ENCODE results near the gene KCNQ5.

KCNQ5 gene

GRCh38 chr6:73078333-73078862 lies 456.5 kb downstream of the KCNQ5 start:
- no peak for DNase-seq (ENCODE audit: low read depth in 1 of 2, low spot score in 1 of 2)
- in situ Hi-C loops (cut with HindIII; ENCODE audit: low pct_unique_long_range_greater_than_20kb, low sequenced_read_pairs) = no loop called here
- no peak for TF ChIP-seq JUND (IDR thresholded peaks at IDR 0.05; ENCODE audit: low read depth)

DNA sequence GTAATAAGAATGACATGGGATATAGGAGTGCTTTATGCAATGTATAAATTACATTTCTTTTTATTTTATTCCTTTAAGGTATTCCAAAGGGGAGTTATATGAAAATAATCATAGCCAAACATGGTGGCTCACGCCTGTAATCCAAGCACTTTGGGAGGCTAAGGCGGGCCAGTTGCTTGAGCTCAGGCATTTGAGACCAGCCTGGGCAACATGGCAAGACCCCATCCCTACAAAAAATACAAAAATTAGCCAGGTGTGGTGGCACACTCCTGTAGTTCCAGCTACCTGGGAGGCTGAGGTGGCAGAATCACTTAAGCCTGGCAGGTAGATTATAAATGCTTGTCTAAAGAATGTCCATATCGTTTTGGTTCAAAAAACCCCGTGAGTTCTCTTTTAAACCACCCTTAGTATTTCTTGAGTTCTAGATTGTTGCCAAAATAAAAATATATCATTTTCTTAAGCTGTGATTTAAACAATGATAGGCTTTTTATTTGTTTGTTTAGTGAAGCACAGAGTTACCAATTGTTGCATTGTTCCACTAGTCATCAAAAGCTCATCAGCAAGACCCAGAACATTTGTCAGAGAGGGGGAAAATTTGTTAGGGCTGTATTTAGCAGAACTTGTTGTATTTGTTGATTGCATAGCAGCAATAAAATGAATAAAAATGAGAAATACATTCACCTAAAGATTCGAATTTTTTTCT lies 457.2 kb downstream of the KCNQ5 start:
- DNase-seq (ENCODE audit: low read depth in 1 of 2, low spot score in 1 of 2) = no peak
- in situ Hi-C loops (cut with HindIII; ENCODE audit: low pct_unique_long_range_greater_than_20kb, low sequenced_read_pairs) = no loop called here

GRCh38 chr6:73079611-73079955 lies 457.7 kb downstream of the KCNQ5 start:
- in situ Hi-C loops (cut with HindIII; ENCODE audit: low pct_unique_long_range_greater_than_20kb, low sequenced_read_pairs) = no loop called here
- DNase-seq (ENCODE audit: low read depth in 1 of 2, low spot score in 1 of 2) = no peak
- no peak for TF ChIP-seq JUND (IDR thresholded peaks at IDR 0.05; ENCODE audit: low read depth)

More for the DNA sequence above, 457.2 kb downstream of the KCNQ5 start:
- TF ChIP-seq JUND (IDR thresholded peaks at IDR 0.05; ENCODE audit: low read depth) = no peak

DNA sequence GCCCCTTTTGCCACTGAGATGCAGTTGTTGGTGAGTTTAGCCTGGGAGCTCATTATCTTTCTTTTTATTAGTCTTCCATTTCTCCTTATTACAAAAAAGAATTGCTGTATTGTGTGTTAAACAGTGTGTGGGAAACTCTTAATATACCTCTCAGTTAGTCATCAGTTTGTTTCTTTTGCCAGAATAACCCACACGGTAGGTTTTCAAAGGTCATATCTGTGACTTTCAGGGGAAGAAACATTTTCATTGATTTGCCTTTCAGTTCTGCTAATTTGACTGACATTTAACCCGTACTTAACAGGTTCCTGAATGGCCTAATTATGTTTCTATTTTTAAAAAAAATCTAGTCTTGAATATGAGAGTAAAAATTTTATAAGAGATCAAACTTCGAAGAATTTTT lies 458.1 kb downstream of the KCNQ5 start:
- in situ Hi-C loops (cut with HindIII; ENCODE audit: low pct_unique_long_range_greater_than_20kb, low sequenced_read_pairs) = no loop called here
- TF ChIP-seq JUND (IDR thresholded peaks at IDR 0.05; ENCODE audit: low read depth) = no peak
- DNase-seq (ENCODE audit: low read depth in 1 of 2, low spot score in 1 of 2) = no peak

GRCh38 chr6:73081955-73082354 lies 460.1 kb downstream of the KCNQ5 start:
- in situ Hi-C loops (cut with HindIII; ENCODE audit: low pct_unique_long_range_greater_than_20kb, low sequenced_read_pairs) = no loop called here
- DNase-seq (ENCODE audit: low read depth in 1 of 2, low spot score in 1 of 2) = no peak
- TF ChIP-seq JUND (IDR thresholded peaks at IDR 0.05; ENCODE audit: low read depth) = no peak

DNA sequence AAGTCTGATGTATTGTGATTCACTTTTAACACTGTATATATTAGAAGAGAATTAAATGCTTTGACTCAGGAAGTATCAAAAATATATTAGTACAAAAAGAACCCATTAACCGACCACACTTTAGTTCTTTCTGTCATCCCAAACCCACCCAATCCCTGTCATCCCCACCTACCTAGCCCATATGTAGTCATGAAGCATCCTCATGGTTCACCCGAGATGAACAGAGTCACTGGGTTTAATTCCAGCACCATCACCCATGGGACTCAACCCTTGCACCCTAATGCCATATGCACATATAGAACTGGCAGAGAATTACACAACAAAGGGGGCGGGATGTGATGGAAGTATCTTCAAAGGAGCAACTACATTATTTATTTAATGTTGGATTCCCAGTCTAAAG lies 462.0 kb downstream of the KCNQ5 start:
- TF ChIP-seq JUND (IDR thresholded peaks at IDR 0.05; ENCODE audit: low read depth) = no peak
- in situ Hi-C loops (cut with HindIII; ENCODE audit: low pct_unique_long_range_greater_than_20kb, low sequenced_read_pairs) = no loop called here
- DNase-seq (ENCODE audit: low read depth in 1 of 2, low spot score in 1 of 2) = no peak

- DNase-seq (ENCODE audit: low read depth in 1 of 2, low spot score in 1 of 2) = no peak
- in situ Hi-C loops (cut with HindIII; ENCODE audit: low pct_unique_long_range_greater_than_20kb, low sequenced_read_pairs) = no loop called here
- no peak for TF ChIP-seq JUND (IDR thresholded peaks at IDR 0.05; ENCODE audit: low read depth)
Measured at GRCh38 chr6:73085443-73085871, 463.6 kb downstream of the KCNQ5 start.

DNA sequence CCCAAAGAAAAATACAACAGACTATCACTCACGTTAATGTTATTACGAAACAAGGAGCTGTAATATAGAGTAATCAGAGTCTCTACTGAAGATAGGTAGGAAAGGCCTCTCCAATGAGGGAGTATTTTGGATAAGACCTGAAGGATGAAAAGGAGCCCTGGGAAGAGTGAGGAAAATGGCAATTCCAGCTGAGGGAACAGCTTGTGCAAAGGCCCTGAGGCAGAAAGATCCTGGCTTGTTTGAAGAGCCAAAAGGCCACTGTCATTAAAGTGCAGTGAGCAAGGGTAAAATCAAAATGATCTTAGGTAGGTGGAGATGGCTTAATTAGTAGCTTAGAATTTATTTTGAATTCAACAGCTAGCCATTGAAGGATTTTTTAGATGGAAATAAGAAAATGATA lies 464.9 kb downstream of the KCNQ5 start:
- TF ChIP-seq JUND (IDR thresholded peaks at IDR 0.05; ENCODE audit: low read depth) = no peak
- in situ Hi-C loops (cut with HindIII; ENCODE audit: low pct_unique_long_range_greater_than_20kb, low sequenced_read_pairs) = no loop called here

GRCh38 chr6:73088138-73088813 lies 466.4 kb downstream of the KCNQ5 start:
- TF ChIP-seq JUND (IDR thresholded peaks at IDR 0.05; ENCODE audit: low read depth) = no peak
- in situ Hi-C loops (cut with HindIII; ENCODE audit: low pct_unique_long_range_greater_than_20kb, low sequenced_read_pairs) = no loop called here
- DNase-seq (ENCODE audit: low read depth in 1 of 2, low spot score in 1 of 2) = no peak

More for the DNA sequence above, 464.9 kb downstream of the KCNQ5 start:
- DNase-seq (ENCODE audit: low read depth in 1 of 2, low spot score in 1 of 2) = no peak

DNA sequence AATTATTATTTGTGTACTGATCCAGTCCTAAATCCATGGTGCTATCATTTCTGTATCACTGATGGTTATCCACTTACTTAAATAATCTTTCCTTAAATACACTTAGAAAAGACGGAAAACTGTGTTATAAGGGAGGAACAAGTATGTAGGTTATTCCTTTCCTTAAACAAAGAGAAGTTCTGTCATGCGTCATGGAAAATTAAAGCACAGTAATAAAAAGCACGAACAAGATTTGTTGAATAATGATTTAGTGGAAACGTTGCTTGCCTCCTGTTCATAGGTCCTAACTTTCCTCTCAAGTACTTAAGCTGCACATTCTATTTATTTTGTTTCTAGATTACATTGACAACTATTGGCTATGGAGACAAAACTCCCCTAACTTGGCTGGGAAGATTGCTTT lies 483.1 kb downstream of the KCNQ5 start:
- no peak for DNase-seq (ENCODE audit: low read depth in 1 of 2, low spot score in 1 of 2)
- in situ Hi-C loops (cut with HindIII; ENCODE audit: low pct_unique_long_range_greater_than_20kb, low sequenced_read_pairs) = no loop called here
- no peak for TF ChIP-seq JUND (IDR thresholded peaks at IDR 0.05; ENCODE audit: low read depth)

GRCh38 chr6:73107016-73107415 lies 485.2 kb downstream of the KCNQ5 start:
- DNase-seq (ENCODE audit: low read depth in 1 of 2, low spot score in 1 of 2) = no peak
- in situ Hi-C loops (cut with HindIII; ENCODE audit: low pct_unique_long_range_greater_than_20kb, low sequenced_read_pairs) = no loop called here
- no peak for TF ChIP-seq JUND (IDR thresholded peaks at IDR 0.05; ENCODE audit: low read depth)

- no peak for DNase-seq (ENCODE audit: low read depth in 1 of 2, low spot score in 1 of 2)
- no peak for TF ChIP-seq JUND (IDR thresholded peaks at IDR 0.05; ENCODE audit: low read depth)
- in situ Hi-C loops (cut with HindIII; ENCODE audit: low pct_unique_long_range_greater_than_20kb, low sequenced_read_pairs) = no loop called here
Measured at GRCh38 chr6:73108949-73109348, 487.1 kb downstream of the KCNQ5 start.

DNA sequence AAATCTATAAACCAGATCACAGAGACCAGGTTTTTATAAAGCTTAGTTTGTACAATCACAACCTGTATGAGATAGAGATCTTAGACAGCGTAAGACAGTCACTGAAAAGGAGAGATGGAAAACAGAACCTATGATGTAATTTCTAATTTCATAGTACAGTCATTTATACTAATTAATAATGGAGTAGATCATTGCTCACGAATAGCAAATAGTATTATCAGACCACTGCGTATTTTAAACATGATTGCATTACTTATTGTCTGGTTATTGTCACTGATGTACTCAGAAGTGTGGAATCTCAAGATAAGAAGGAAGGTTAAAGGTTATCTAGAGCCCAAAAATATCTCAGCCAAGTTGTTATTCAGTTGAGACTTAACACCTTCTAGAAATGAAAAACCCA lies 487.8 kb downstream of the KCNQ5 start:
- in situ Hi-C loops (cut with HindIII; ENCODE audit: low pct_unique_long_range_greater_than_20kb, low sequenced_read_pairs) = no loop called here
- no peak for DNase-seq (ENCODE audit: low read depth in 1 of 2, low spot score in 1 of 2)
- no peak for TF ChIP-seq JUND (IDR thresholded peaks at IDR 0.05; ENCODE audit: low read depth)
